KMS-11 (cell line): ENCODE measurements around the gene RIT1.

Experiments used
- H2AFZ ChIP-seq: fragments of 200-600 bp; sonication (generic); 2 replicates; pipeline ENCODE4 v1.6.1; 2016; ENCODE audit warnings: antibody characterized with exemption, mixed run types, low read depth
- H3K27ac ChIP-seq: fragments of 200-600 bp; sonication (generic); 2 replicates; pipeline ENCODE4 v1.6.1; 2016; ENCODE audit warnings: mild to moderate bottlenecking, mixed run types
- H3K27me3 ChIP-seq: fragments of 200-600 bp; sonication (generic); 2 replicates; pipeline ENCODE4 v1.6.1; 2017; ENCODE audit warnings: mild to moderate bottlenecking, low read depth, mixed run types, moderate library complexity; ENCODE audit not compliant: insufficient read depth
- H3K36me3 ChIP-seq: fragments of 200-600 bp; sonication (generic); 2 replicates; pipeline ENCODE4 v1.6.1; 2017; ENCODE audit warnings: mild to moderate bottlenecking, mixed run types; ENCODE audit not compliant: insufficient read depth
- H3K4me1 ChIP-seq: fragments of 200-600 bp; sonication (generic); 2 replicates; pipeline ENCODE4 v1.6.1; 2016; ENCODE audit warnings: mild to moderate bottlenecking, low read depth, mixed run types; ENCODE audit not compliant: poor library complexity, severe bottlenecking
- H3K4me2 ChIP-seq: fragments of 200-600 bp; sonication (generic); 2 replicates; pipeline ENCODE4 v1.7.0; 2016; ENCODE audit warnings: mild to moderate bottlenecking, mixed run types
- H3K4me3 ChIP-seq: fragments of 200-600 bp; sonication (generic); IDR thresholded peaks from 2 replicates; pipeline ENCODE4 v1.6.1; 2017; ENCODE audit warnings: low read depth, low read length, mixed read lengths; ENCODE audit not compliant: insufficient read depth
- H3K79me2 ChIP-seq: fragments of 200-600 bp; sonication (generic); 2 replicates; pipeline ENCODE4 v1.6.1; 2016; ENCODE audit warnings: low read depth, mixed run types; ENCODE audit not compliant: insufficient read depth
- H3K9ac ChIP-seq: fragments of 200-600 bp; sonication (generic); 2 replicates; pipeline ENCODE4 v1.6.1; 2016; ENCODE audit warnings: mild to moderate bottlenecking, mixed run types
- H4K20me1 ChIP-seq: fragments of 200-600 bp; sonication (generic); 2 replicates; pipeline ENCODE4 v1.6.1; 2016; ENCODE audit warnings: mild to moderate bottlenecking, mixed run types; ENCODE audit not compliant: insufficient read depth
- TF ChIP-seq, protein P1 (sequence below): fragments of 200-600 bp; sonication (generic); conservative IDR thresholded peaks from 2 replicates; pipeline ENCODE4 v1.6.1; 2017; ENCODE audit warnings: low read depth, mild to moderate bottlenecking, antibody characterized with exemption, low read length, moderate library complexity, mixed read lengths

The RIT1 gene

DNA sequence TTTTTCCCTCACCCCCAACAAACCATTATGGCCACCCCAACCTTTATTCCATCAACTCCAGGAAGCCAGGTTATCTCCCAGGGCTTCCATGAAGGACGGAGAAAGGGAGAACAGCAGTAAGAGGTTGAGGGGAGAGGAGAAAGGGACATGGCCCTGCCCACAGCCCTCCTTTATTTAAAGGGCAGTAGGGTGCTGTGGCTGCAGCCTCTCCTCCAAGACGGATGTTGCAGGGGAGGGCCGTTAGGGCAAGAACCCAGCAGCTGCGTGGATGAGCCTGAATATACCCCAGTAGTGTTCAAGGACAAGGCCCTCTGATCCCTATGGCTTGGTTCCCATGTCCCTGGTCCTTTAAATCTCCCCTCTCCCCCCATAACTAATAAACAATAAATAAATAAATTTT, 36.1 kb upstream of the RIT1 start:
- peak overlapping the region; percentile 5; the same call in 1 of the 2 replicates for H3K9ac ChIP-seq
- H3K27me3 ChIP-seq: no peaks in the 10 kb centered on the region
- H3K36me3 ChIP-seq: peaks cover 38% of the 10 kb centered on the region; the same call in 1 of the 2 replicates
- no peak overlapping the region for H2AFZ ChIP-seq
- H3K4me3 ChIP-seq: peak overlapping the region; percentile 77
- H4K20me1 ChIP-seq: no peaks in the 10 kb centered on the region
- H3K79me2 ChIP-seq: peaks cover 19% of the 10 kb centered on the region; the same call in 1 of the 2 replicates
- TF ChIP-seq, protein P1, sequence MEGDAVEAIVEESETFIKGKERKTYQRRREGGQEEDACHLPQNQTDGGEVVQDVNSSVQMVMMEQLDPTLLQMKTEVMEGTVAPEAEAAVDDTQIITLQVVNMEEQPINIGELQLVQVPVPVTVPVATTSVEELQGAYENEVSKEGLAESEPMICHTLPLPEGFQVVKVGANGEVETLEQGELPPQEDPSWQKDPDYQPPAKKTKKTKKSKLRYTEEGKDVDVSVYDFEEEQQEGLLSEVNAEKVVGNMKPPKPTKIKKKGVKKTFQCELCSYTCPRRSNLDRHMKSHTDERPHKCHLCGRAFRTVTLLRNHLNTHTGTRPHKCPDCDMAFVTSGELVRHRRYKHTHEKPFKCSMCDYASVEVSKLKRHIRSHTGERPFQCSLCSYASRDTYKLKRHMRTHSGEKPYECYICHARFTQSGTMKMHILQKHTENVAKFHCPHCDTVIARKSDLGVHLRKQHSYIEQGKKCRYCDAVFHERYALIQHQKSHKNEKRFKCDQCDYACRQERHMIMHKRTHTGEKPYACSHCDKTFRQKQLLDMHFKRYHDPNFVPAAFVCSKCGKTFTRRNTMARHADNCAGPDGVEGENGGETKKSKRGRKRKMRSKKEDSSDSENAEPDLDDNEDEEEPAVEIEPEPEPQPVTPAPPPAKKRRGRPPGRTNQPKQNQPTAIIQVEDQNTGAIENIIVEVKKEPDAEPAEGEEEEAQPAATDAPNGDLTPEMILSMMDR: no peak
- H3K27ac ChIP-seq: peak overlapping the region; percentile 68
- peak overlapping the region; percentile 83 for H3K4me2 ChIP-seq
- H3K4me1 ChIP-seq: peaks cover 89% of the 10 kb centered on the region

DNA sequence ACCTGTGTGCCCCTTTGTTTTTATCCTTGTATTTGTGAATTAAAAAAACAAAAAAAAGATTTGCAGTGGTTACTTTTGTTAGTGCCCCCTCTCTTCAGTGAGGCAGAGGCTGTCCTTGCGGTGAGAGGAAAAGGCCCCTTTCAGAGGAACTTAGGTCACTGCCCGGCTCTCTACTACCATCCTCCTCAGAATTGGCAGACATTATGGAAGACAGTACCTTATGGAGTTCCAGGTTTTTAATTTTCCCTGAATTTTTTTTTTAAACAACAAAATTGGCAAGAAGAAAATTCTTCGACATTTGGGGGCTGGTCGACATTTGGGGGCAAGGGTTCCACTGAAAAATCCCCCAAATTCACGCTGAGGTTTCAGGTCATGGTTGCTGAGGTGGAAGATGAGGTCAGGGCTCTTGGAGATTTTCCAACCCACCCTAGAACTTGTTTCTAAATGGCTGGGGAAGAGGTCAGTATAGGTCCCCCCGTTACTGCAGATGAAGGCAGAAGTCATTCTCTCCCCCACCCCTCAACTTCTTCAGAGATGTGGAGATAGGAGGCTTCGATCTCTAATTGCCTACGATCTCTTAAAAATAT, 35.6 kb upstream of the RIT1 start:
- peak overlapping the region; percentile 77 for H3K4me3 ChIP-seq
- H3K79me2 ChIP-seq: peaks cover 19% of the 10 kb centered on the region; the same call in 1 of the 2 replicates
- H3K27ac ChIP-seq: peak overlapping the region; percentile 68
- no peaks in the 10 kb centered on the region for H4K20me1 ChIP-seq
- H3K4me2 ChIP-seq: peak overlapping the region; percentile 83
- H3K36me3 ChIP-seq: peaks cover 33% of the 10 kb centered on the region; the same call in 1 of the 2 replicates
- H3K4me1 ChIP-seq: peaks cover 94% of the 10 kb centered on the region
- no peak overlapping the region for H2AFZ ChIP-seq
- peak overlapping the region; percentile 5; the same call in 1 of the 2 replicates for H3K9ac ChIP-seq
- TF ChIP-seq, protein P1: no peak
- no peaks in the 10 kb centered on the region for H3K27me3 ChIP-seq

DNA sequence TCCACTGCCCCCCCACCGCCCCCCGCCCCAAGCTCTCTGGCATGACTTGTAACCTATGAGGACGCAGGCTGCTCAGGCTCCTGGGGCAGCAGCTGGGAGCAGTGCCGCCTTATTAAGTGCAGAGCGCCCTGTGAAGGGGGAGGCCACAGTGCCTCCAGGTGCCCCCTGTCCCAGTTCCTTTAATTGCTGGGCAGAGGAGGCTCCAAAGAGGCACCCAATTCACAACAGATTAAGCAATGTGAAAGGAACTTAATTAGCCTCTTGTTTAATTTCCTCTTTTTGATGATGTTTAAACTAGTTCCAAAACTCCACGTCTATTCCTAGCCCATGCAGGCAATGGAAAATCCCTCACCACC, 33.3 kb upstream of the RIT1 start:
- no peak overlapping the region for H2AFZ ChIP-seq
- peak overlapping the region; percentile 23; the same call in 1 of the 2 replicates for H3K27ac ChIP-seq
- no peak overlapping the region for H3K9ac ChIP-seq
- H3K36me3 ChIP-seq: peaks cover 10% of the 10 kb centered on the region; the same call in 1 of the 2 replicates
- H3K4me3 ChIP-seq: no peak overlapping the region
- peaks cover 100% of the 10 kb centered on the region for H3K4me1 ChIP-seq
- H4K20me1 ChIP-seq: no peaks in the 10 kb centered on the region
- peak overlapping the region; percentile 83 for H3K4me2 ChIP-seq
- peaks cover 8% of the 10 kb centered on the region; the same call in 1 of the 2 replicates for H3K79me2 ChIP-seq
- TF ChIP-seq, protein P1: no peak
- no peaks in the 10 kb centered on the region for H3K27me3 ChIP-seq

DNA sequence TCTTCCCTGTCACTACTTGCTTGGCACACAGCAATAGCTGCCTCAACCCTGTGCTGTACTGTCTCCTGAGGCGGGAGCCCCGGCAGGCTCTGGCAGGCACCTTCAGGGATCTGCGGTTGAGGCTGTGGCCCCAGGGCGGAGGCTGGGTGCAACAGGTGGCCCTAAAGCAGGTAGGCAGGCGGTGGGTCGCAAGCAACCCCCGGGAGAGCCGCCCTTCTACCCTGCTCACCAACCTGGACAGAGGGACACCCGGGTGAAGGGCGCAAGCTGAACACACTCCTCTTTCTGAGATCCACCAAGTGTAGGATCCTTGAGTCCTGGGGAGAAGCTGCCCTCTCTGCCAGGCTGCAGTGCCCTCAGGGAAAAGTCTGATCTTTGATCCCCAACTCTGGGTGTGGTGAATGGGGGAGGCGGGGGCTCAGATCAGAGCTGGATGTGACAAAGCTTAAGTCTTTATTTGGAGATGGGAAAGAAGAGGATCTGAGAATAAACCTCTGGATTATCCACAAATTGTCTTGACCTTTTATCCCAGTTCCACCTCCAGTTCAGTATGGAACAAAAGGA, 31.5 kb upstream of the RIT1 start:
- Histone ChIP-seq H3K27me3 (no peaks in the 10 kb centered on the region), H4K20me1 (no peaks in the 10 kb centered on the region), H3K27ac (peak overlapping the region; percentile 25; the same call in 1 of the 2 replicates), H3K4me2 (peak overlapping the region; percentile 83), H2AFZ (no peak overlapping the region), H3K9ac (no peak overlapping the region), H3K4me1 (peaks cover 100% of the 10 kb centered on the region), H3K4me3 (peak overlapping the region; percentile 0), H3K79me2 (peaks cover 5% of the 10 kb centered on the region; the same call in 1 of the 2 replicates), H3K36me3 (peaks cover under 1% of the 10 kb centered on the region; the same call in 1 of the 2 replicates)
- TF ChIP-seq, protein P1: no peak
